ENCODE results near the gene EIF2A. TPM values are rescaled to one million over a fixed set of nuclear protein-coding genes. Genes with fewer than 3 reads are reported as not detected.

Gene EIF2A
- total and polyA plus RNA-seq, 9 donors: 88.8 to 206 (median 112) TPM

DNA sequence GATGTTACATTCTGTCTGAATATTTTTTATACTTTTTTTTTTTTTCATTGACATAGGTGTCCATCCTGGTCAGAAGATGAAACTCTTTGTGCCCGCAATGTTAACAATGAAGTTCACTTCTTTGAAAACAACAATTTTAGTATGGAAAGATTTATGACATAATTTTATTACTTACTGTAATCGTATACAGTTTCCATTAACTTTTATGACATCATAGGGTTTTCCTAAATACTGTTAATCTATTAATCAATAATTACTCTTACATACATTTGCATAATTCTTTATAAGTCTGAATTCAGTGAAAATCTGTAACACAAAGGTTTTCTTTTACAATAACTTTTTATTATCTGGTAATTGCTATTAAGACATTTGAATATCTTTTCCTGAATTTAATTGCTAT lies 17.7 kb downstream of the EIF2A start:
- Histone ChIP-seq H3K27ac (no peak overlapping the region), H3K27me3 (no peaks in the 10 kb centered on the region), H3K4me3 (no peak overlapping the region), H3K4me1 (ENCODE audit: insufficient read depth) (no peaks in the 10 kb centered on the region), H3K36me3 (no peaks in the 10 kb centered on the region), H3K9me3 (no peaks in the 10 kb centered on the region)
- intact Hi-C loops (cut with DNase I): no loop called here
- TF ChIP-seq POLR2A (IDR thresholded peaks at IDR 0.05): no peak
- no peak for TF ChIP-seq EP300 (IDR thresholded peaks at IDR 0.05)
- TF ChIP-seq, protein P1, sequence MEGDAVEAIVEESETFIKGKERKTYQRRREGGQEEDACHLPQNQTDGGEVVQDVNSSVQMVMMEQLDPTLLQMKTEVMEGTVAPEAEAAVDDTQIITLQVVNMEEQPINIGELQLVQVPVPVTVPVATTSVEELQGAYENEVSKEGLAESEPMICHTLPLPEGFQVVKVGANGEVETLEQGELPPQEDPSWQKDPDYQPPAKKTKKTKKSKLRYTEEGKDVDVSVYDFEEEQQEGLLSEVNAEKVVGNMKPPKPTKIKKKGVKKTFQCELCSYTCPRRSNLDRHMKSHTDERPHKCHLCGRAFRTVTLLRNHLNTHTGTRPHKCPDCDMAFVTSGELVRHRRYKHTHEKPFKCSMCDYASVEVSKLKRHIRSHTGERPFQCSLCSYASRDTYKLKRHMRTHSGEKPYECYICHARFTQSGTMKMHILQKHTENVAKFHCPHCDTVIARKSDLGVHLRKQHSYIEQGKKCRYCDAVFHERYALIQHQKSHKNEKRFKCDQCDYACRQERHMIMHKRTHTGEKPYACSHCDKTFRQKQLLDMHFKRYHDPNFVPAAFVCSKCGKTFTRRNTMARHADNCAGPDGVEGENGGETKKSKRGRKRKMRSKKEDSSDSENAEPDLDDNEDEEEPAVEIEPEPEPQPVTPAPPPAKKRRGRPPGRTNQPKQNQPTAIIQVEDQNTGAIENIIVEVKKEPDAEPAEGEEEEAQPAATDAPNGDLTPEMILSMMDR (IDR thresholded peaks at IDR 0.05): no peak
- WGBS, 3 donors: 95 to 98% (median 98%) methylated on average over 2 of the region's 2 CpGs
- no peak for DNase-seq

DNA sequence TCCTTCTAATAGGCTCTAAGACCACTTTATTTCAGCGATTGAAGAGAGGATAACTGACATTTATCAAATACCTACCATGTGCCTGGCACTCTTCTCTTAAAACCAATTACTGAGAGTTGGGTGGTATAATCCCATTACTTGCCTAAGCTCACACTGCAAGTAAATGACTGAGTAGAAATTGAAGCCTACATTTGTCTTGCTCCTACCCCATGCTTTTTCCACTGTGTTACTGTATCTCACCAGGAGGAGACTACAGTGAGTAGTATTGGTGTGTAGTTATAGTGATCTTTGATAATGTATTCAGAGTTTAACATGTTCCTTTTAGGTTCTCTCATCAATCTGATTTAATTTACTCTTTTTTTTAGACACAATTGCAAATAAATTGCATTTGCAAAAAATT lies 20.7 kb downstream of the EIF2A start:
- Histone ChIP-seq H3K27ac (no peak overlapping the region), H3K27me3 (no peaks in the 10 kb centered on the region), H3K36me3 (no peaks in the 10 kb centered on the region), H3K9me3 (no peaks in the 10 kb centered on the region), H3K4me1 (ENCODE audit: insufficient read depth) (no peaks in the 10 kb centered on the region), H3K4me3 (no peak overlapping the region)
- 93 to 98% (median 95%) methylated on average over 1 of the region's 1 CpG for WGBS, 3 donors
- intact Hi-C loops (cut with DNase I): no loop called here
- no peak for TF ChIP-seq EP300 (IDR thresholded peaks at IDR 0.05)
- TF ChIP-seq POLR2A (IDR thresholded peaks at IDR 0.05): no peak
- TF ChIP-seq, protein P1 (IDR thresholded peaks at IDR 0.05): no peak
- no peak for DNase-seq

DNA sequence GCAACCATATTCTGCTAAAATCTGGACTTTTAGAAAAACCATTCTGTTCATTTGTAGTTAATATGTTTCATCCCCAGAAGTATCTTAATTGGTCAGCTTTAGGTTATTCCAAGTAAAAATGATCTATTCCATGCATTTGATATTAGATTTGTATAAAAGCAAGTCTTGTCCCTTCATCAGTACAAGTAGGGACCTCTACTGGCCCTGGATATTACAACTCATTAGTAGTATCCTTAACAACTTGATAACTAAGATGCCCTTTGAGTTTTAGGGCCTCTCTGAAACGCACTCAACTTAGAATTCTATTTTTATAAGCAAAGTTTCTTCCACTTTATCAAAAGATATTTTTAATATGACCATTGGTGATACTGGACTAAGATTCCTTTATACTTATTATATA lies 31.3 kb downstream of the EIF2A start:
- 41 to 55% (median 53%) methylated on average over 1 of the region's 1 CpG for WGBS, 3 donors
- no peak for DNase-seq
- Histone ChIP-seq H3K27me3 (no peaks in the 10 kb centered on the region), H3K9me3 (no peaks in the 10 kb centered on the region), H3K4me3 (no peak overlapping the region), H3K36me3 (no peaks in the 10 kb centered on the region), H3K4me1 (ENCODE audit: insufficient read depth) (no peaks in the 10 kb centered on the region), H3K27ac (no peak overlapping the region)
- intact Hi-C loops (cut with DNase I): no loop called here
- TF ChIP-seq, protein P1 (IDR thresholded peaks at IDR 0.05): no peak
- no peak for TF ChIP-seq EP300 (IDR thresholded peaks at IDR 0.05)

DNA sequence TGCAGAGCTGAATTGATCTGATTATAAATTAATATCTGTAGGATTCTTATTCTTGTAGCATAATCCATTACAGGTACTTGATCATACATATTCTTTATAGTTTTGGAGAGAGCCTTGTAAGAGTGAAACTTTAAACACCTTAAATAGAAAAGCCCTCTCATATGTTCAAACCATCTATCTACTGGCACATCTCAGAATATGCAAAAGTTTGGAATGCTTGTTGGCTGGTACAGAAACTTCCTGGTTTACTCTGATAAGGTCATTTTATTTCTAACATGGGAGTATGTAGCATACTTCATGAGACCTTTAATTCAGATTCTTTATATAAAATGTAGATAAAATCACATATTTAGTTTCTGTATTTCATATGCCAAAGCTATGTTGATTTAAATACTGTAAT lies 34.6 kb downstream of the EIF2A start:
- intact Hi-C loops (cut with DNase I): no loop called here
- H3K9me3 ChIP-seq: no peaks in the 10 kb centered on the region

More for the DNA sequence above, 34.6 kb downstream of the EIF2A start:
- TF ChIP-seq, protein P1 (IDR thresholded peaks at IDR 0.05): no peak
- TF ChIP-seq POLR2A (IDR thresholded peaks at IDR 0.05) (no peak), EP300 (IDR thresholded peaks at IDR 0.05) (no peak)
- H3K4me3 ChIP-seq: no peak overlapping the region
- no peaks in the 10 kb centered on the region for H3K4me1 ChIP-seq (ENCODE audit: insufficient read depth)
- H3K27me3 ChIP-seq: no peaks in the 10 kb centered on the region
- H3K36me3 ChIP-seq: no peaks in the 10 kb centered on the region
- no peak for DNase-seq
- H3K27ac ChIP-seq: no peak overlapping the region

All from ovary (tissue), 9 donors.